IMR-90 (cell line): ENCODE measurements around the gene SOS1. TPM values are rescaled to one million over a fixed set of nuclear protein-coding genes. Genes with fewer than 3 reads are reported as not detected.

ENCODE experiments used
- ATAC-seq: fragments of 200-7000 bp; cut with Tn5 transposase; 2 replicates; pipeline ENCODE4 v1.9.1; 2020; ENCODE audit warnings: low read depth, mild to moderate bottlenecking, moderate library complexity
- BruUV-seq: library from RNA; stranded (reverse); fragments of 400-500 nt; replicated peaks from 2 replicates; lab custom pipeline; 2021; lab: Mats Ljungman, UMichigan
- CTCF ChIA-PET: fragments of 300-600 bp; formaldehyde crosslinking; extraction: SDS; loops from one replicate; lab custom pipeline; 2021; ENCODE audit warnings: antibody characterized with exemption; lab: Yijun Ruan, JAX
- POLR2A ChIA-PET: fragments of 300-600 bp; sonication (Branson Sonifier 250); formaldehyde crosslinking; loops from one replicate; lab custom pipeline; 2022; ENCODE audit warnings: antibody characterized with exemption; ENCODE audit not compliant: unreplicated experiment; lab: Charles Lee
- DNase-seq: peaks from one replicate; pipeline ENCODE4 v3.0.0; 2013
- H2AFZ ChIP-seq: replicated peaks from 2 replicates; pipeline ENCODE3; 2013; ENCODE audit warnings: low read length, mild to moderate bottlenecking; ENCODE audit not compliant: poor library complexity
- H2AK5ac ChIP-seq: 2 replicates; pipeline ENCODE4 v1.6.1; 2013; ENCODE audit warnings: low read depth, low read length, inconsistent platforms
- H2AK9ac ChIP-seq: replicated peaks from 2 replicates; pipeline ENCODE3; 2013; ENCODE audit warnings: mild to moderate bottlenecking, low read depth, low read length, moderate library complexity; ENCODE audit not compliant: poor library complexity
- H2BK120ac ChIP-seq: 2 replicates; pipeline ENCODE4 v1.6.1; 2013; ENCODE audit warnings: low read depth, low read length, inconsistent platforms
- H2BK15ac ChIP-seq: 3 replicates; pipeline ENCODE4 v1.6.1; 2013; ENCODE audit warnings: low read depth, low read length, inconsistent platforms
- H2BK20ac ChIP-seq: 2 replicates; pipeline ENCODE4 v1.6.1; 2013; ENCODE audit warnings: low read depth, mild to moderate bottlenecking, inconsistent platforms, low read length, moderate library complexity
- H2BK5ac ChIP-seq: 2 replicates; pipeline ENCODE4 v1.6.1; 2013; ENCODE audit warnings: mild to moderate bottlenecking, low read depth, low read length, inconsistent platforms; ENCODE audit not compliant: poor library complexity, severe bottlenecking
- H3K14ac ChIP-seq: replicated peaks from 2 replicates; pipeline ENCODE4 v1.6.1; 2013; ENCODE audit warnings: low read depth, low read length, inconsistent platforms
- H3K18ac ChIP-seq: 2 replicates; pipeline ENCODE4 v1.6.1; 2013; ENCODE audit warnings: low read depth, low read length, control low read depth
- H3K23ac ChIP-seq: 2 replicates; pipeline ENCODE4 v1.6.1; 2013; ENCODE audit warnings: low read depth, low read length, inconsistent platforms
- H3K27ac ChIP-seq: 2 replicates; pipeline ENCODE4 v1.5.1; 2013; ENCODE audit warnings: mild to moderate bottlenecking, control low read depth, low read length; ENCODE audit not compliant: insufficient read depth
- H3K27me3 ChIP-seq: 2 replicates; pipeline ENCODE4 v1.6.1; 2013; ENCODE audit warnings: low read length; ENCODE audit not compliant: control insufficient read depth, insufficient read depth
- H3K36me3 ChIP-seq: 2 replicates; pipeline ENCODE4 v1.6.1; 2013; ENCODE audit warnings: low read length, mixed read lengths; ENCODE audit not compliant: control insufficient read depth, insufficient read depth
- H3K4ac ChIP-seq: 2 replicates; pipeline ENCODE4 v1.6.1; 2013; ENCODE audit warnings: low read depth, low read length, inconsistent platforms
- H3K4me1 ChIP-seq: 2 replicates; pipeline ENCODE4 v1.6.1; 2013; ENCODE audit warnings: low read length, mixed read lengths; ENCODE audit not compliant: control insufficient read depth, insufficient read depth
- H3K4me2 ChIP-seq: 2 replicates; pipeline ENCODE4 v1.6.1; 2013; ENCODE audit warnings: low read depth, mild to moderate bottlenecking, control low read depth, low read length, moderate library complexity
- H3K4me3 ChIP-seq: 2 replicates; pipeline ENCODE4 v1.5.1; 2013; ENCODE audit warnings: low read depth, mild to moderate bottlenecking, control low read depth, low read length, moderate library complexity; ENCODE audit not compliant: insufficient read depth
- H3K56ac ChIP-seq: 2 replicates; pipeline ENCODE4 v1.6.1; 2013; ENCODE audit warnings: low read length, inconsistent platforms; ENCODE audit not compliant: insufficient read depth; ENCODE audit errors: extremely low read depth
- H3K79me1 ChIP-seq, 2 experiments: 2 replicates each; pipeline ENCODE4 v1.6.1; 2013; ENCODE audit warnings: low read length in 2 of 2, inconsistent platforms in 1 of 2, low read depth in 1 of 2
- H3K9ac ChIP-seq: 2 replicates; pipeline ENCODE4 v1.6.1; 2013; ENCODE audit warnings: low read depth, low read length, control low read depth
- H3K9me1 ChIP-seq: 2 replicates; pipeline ENCODE4 v1.6.1; 2013; ENCODE audit warnings: low read length, inconsistent platforms; ENCODE audit not compliant: insufficient read depth
- H3K9me3 ChIP-seq: 2 replicates; pipeline ENCODE4 v1.6.1; 2013; ENCODE audit warnings: low read length; ENCODE audit not compliant: control insufficient read depth, insufficient read depth
- H4K20me1 ChIP-seq: 2 replicates; pipeline ENCODE4 v1.6.1; 2013; ENCODE audit warnings: low read length, inconsistent platforms; ENCODE audit not compliant: insufficient read depth
- H4K5ac ChIP-seq: 2 replicates; pipeline ENCODE4 v1.6.1; 2013; ENCODE audit warnings: mild to moderate bottlenecking, low read depth, low read length, control low read depth
- H4K8ac ChIP-seq, 2 experiments: 2 replicates each; pipeline ENCODE4 v1.6.1; 2013; ENCODE audit warnings: low read depth in 2 of 2, low read length in 2 of 2, control low read depth in 1 of 2, inconsistent platforms in 1 of 2
- H4K91ac ChIP-seq: 2 replicates; pipeline ENCODE4 v1.6.1; 2013; ENCODE audit warnings: low read depth, low read length, inconsistent platforms; ENCODE audit not compliant: insufficient read depth
- ELK1 ChIP-seq: fragments of 150-350 bp; IDR thresholded peaks from 2 replicates; pipeline ENCODE4 v1.6.1; 2016; ENCODE audit warnings: low read depth, mild to moderate bottlenecking, low read length, moderate library complexity, borderline replicate concordance
- RFX5 ChIP-seq: IDR thresholded peaks from 2 replicates; pipeline ENCODE4 v1.8.0; 2012; ENCODE audit warnings: low read depth, mild to moderate bottlenecking, low read length, moderate library complexity
- SMC3 ChIP-seq: fragments of 150-350 bp; IDR thresholded peaks from 2 replicates; pipeline ENCODE4 v1.6.1; 2016; ENCODE audit warnings: low read depth, mild to moderate bottlenecking, antibody characterized with exemption, low read length, moderate library complexity
- WGBS, 2 experiments: methylation state at CpG; one replicate each; pipeline versions ENCODE4 v1.1.5 to v1.1.7; 2013; ENCODE audit warnings: missing lambda C conversion rate in 2 of 2; ENCODE audit not compliant: insufficient read length in 1 of 2; ENCODE audit errors: extremely low coverage in 2 of 2; 5-methylcytosine and 5-hydroxymethylcytosine counted together
- dilution Hi-C: fragments of 300-500 bp; cut with HindIII; formaldehyde crosslinking; loops from one replicate; pipeline ENCODE4 v1.14.3; 2018; ENCODE audit warnings: low sequenced_read_pairs; ENCODE audit not compliant: unreplicated experiment
- in situ Hi-C: fragments of 300-500 bp; cut with MboI; formaldehyde crosslinking; loops from 3 replicates; pipeline ENCODE4 v1.14.3; 2019; ENCODE audit warnings: low sequenced_read_pairs, inconsistent platforms, mixed read lengths
- intact Hi-C: fragments of 100-400 bp; cut with micrococcal nuclease; formaldehyde crosslinking; loops from 2 replicates; pipeline ENCODE4 v1.10.0; 2022
- polyA plus RNA-seq, 3 experiments: library from polyadenylated mRNA; depleted of rRNA; stranded (reverse); fragments of >200 nt; gene quantifications; 2 replicates each; pipeline ENCODE4 v1.2.3, GENCODE V29; 2012; ENCODE audit warnings: low replicate concordance in 1 of 3
- total RNA-seq: library from RNA; depleted of rRNA; stranded (reverse); fragments of >200 nt; gene quantifications from 2 replicates; pipeline ENCODE4 v1.2.3, GENCODE V29; 2012

SOS1 gene
- total and polyA plus RNA-seq, 2 of the 4 experiments (the other 2 are of a cell fraction): 8.2 to 11.2 TPM

DNA sequence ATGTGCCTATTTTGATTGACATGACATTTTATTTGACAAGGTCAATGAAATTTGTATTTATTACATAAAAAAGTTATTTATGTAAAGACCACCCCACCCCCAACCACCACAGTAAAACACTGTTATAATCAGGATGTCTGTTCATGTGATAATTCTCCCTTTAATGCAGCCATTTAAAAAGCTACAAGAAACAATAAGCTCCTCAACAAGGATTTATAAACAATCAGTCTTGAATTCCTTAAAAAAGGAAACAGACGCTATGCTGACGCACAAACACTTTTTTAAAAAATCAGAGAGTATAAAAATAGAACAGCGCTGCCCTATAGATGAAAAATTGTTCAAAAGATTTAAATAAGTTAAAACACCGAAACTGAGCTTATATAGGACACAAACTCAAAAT lies 102.2 kb downstream of the SOS1 start:
- H3K18ac ChIP-seq: no peak overlapping the region
- no peak overlapping the region for H3K9ac ChIP-seq
- H2BK15ac ChIP-seq: no peak overlapping the region
- no peaks in the 10 kb centered on the region; a peak in 1 of 4 replicates for H3K79me1 ChIP-seq
- H2BK20ac ChIP-seq: no peak overlapping the region
- no peak overlapping the region for H4K5ac ChIP-seq
- no peak overlapping the region for H2BK5ac ChIP-seq
- no peaks in the 10 kb centered on the region for H3K27me3 ChIP-seq
- no peak overlapping the region for H2BK120ac ChIP-seq
- no peak overlapping the region for H2AFZ ChIP-seq
- no peak overlapping the region for H2AK5ac ChIP-seq
- intact Hi-C loops: no loop called here
- H3K23ac ChIP-seq: no peak overlapping the region
- WGBS, 2 experiments: no CpG with 5 or more reads among the region's 4 CpGs
- no peak overlapping the region for H4K8ac ChIP-seq
- no peak overlapping the region for H3K4ac ChIP-seq
- ChIA-PET CTCF (no interaction called here), POLR2A (no interaction called here)
- no peak overlapping the region for H2AK9ac ChIP-seq
- H3K27ac ChIP-seq: no peak overlapping the region
- no peaks in the 10 kb centered on the region for H3K9me1 ChIP-seq
- dilution Hi-C loops: no loop called here
- no peak for TF ChIP-seq RFX5
- TF ChIP-seq SMC3: no peak
- TF ChIP-seq ELK1: no peak
- DNase-seq (no peak), ATAC-seq (no peak)
- H3K4me2 ChIP-seq: no peak overlapping the region
- no peak overlapping the region for H3K56ac ChIP-seq
- no peaks in the 10 kb centered on the region for H3K9me3 ChIP-seq
- no TSS peak for BruUV-seq
- no peak overlapping the region for H3K4me3 ChIP-seq
- no peak overlapping the region for H3K14ac ChIP-seq
- H4K20me1 ChIP-seq: no peaks in the 10 kb centered on the region
- peaks cover 9% of the 10 kb centered on the region for H3K36me3 ChIP-seq
- in situ Hi-C loops: no loop called here
- H4K91ac ChIP-seq: no peak overlapping the region
- no peaks in the 10 kb centered on the region for H3K4me1 ChIP-seq
